ENCODE measurements around the gene CLEC3B. TPM values are rescaled to one million over a fixed set of nuclear protein-coding genes. Genes with fewer than 3 reads are reported as not detected.

The CLEC3B gene
- total and polyA plus RNA-seq, 2 donors (not counting 3 experiments of a cell fraction or from before 2014, with no cell fraction given): 1.8 TPM; not detected in 1

GRCh38 chr3:45060165-45060892 lies 34.2 kb downstream of the CLEC3B start:
- BruUV-seq (replicated peaks): no TSS peak
- no peaks in the 10 kb centered on the region for H3K27me3 ChIP-seq (ENCODE audit: control insufficient read depth in 2 of 2, insufficient read depth in 2 of 2, low read length in 2 of 2)
- no peaks in the 10 kb centered on the region for H3K36me3 ChIP-seq (ENCODE audit: control insufficient read depth in 2 of 2, extremely low read depth in 1 of 2, insufficient read depth in 2 of 2, low read length in 2 of 2)
- H3K9ac ChIP-seq (replicated peaks; ENCODE audit: extremely low read depth, insufficient read depth, low read length): no peak overlapping the region
- intact Hi-C loops (cut with micrococcal nuclease): no loop called here
- H3K27ac ChIP-seq (ENCODE audit: insufficient read depth, low read depth, low read length): no peak overlapping the region
- no peaks in the 10 kb centered on the region for H3K9me3 ChIP-seq (replicated peaks; ENCODE audit: control insufficient read depth, insufficient read depth, low read length)
- no peak overlapping the region for H3K4me3 ChIP-seq (replicated peaks in 1 of 3; ENCODE audit: insufficient read depth in 1 of 3, low read depth in 1 of 3, low read length in 3 of 3)
- no peak overlapping the region for H3K4me2 ChIP-seq (ENCODE audit: insufficient read depth, low read length)
- peaks cover 13% of the 10 kb centered on the region for H3K4me1 ChIP-seq (ENCODE audit: control insufficient read depth, extremely low read depth, insufficient read depth, low read length)
- TF ChIP-seq FOS (IDR thresholded peaks at IDR 0.05; ENCODE audit: borderline replicate concordance, insufficient read depth, low read length): no peak
- TF ChIP-seq EZH2 (IDR thresholded peaks at IDR 0.05; ENCODE audit: borderline replicate concordance, low read depth, low read length, severe bottlenecking): no peak
- no peak for TF ChIP-seq POLR2A (IDR thresholded peaks at IDR 0.05; ENCODE audit: low read depth, low read length)
- no peak for TF ChIP-seq MYC (IDR thresholded peaks at IDR 0.05; ENCODE audit: low read depth, low read length)
- TF ChIP-seq MAX (IDR thresholded peaks at IDR 0.05; ENCODE audit: insufficient read depth, insufficient read length): no peak
- TF ChIP-seq POLR2AphosphoS5 (IDR thresholded peaks at IDR 0.05; ENCODE audit: insufficient read depth, low read depth, low read length): no peak
- TF ChIP-seq CTCF (IDR thresholded peaks at IDR 0.05; ENCODE audit: extremely low read depth in 1 of 2, insufficient read depth in 1 of 2, low read depth in 1 of 2, low read length in 2 of 2): no peak
- TF ChIP-seq JUN (IDR thresholded peaks at IDR 0.05; ENCODE audit: borderline replicate concordance, insufficient read depth, insufficient read length, low read depth): no peak
- TF ChIP-seq GATA2 (IDR thresholded peaks at IDR 0.05; ENCODE audit: insufficient read depth, insufficient read length, low read depth, low read length): no peak
- H4K20me1 ChIP-seq (replicated peaks; ENCODE audit: control insufficient read depth, extremely low read depth, insufficient read depth, low read length): no peaks in the 10 kb centered on the region
- dilution Hi-C loops (cut with MboI; ENCODE audit: extremely low pct_ligation_motif_present, low sequenced_read_pairs): no loop called here
- CTCF ChIA-PET: no interaction called here
- no peak for DNase-seq (ENCODE audit: low read depth, low spot score)
- H3K9me1 ChIP-seq (replicated peaks; ENCODE audit: control insufficient read depth, extremely low read depth, insufficient read depth, low read length): no peaks in the 10 kb centered on the region
- no peaks in the 10 kb centered on the region for H3K79me2 ChIP-seq (ENCODE audit: control insufficient read depth, insufficient read depth, low read length)
- FAIRE-seq: no peak
- no peak overlapping the region for H2AFZ ChIP-seq (ENCODE audit: low read depth, low read length)
- POLR2A ChIA-PET: no interaction called here
